ES-I3 (cell line): ENCODE data around the gene POLR2I.

ENCODE experiments used
- H3K36me3 ChIP-seq: 2 replicates; pipeline ENCODE4 v1.6.1; 2013; ENCODE audit warnings: mild to moderate bottlenecking, low read length, control low read depth, moderate library complexity; ENCODE audit not compliant: insufficient read depth
- H3K4me1 ChIP-seq: 2 replicates; pipeline ENCODE4 v1.6.1; 2013; ENCODE audit warnings: mild to moderate bottlenecking, control low read depth, low read length; ENCODE audit not compliant: insufficient read depth
- H3K9ac ChIP-seq: 2 replicates; pipeline ENCODE4 v1.6.1; 2013; ENCODE audit warnings: low read depth, mild to moderate bottlenecking, low read length, moderate library complexity
- H3K9me3 ChIP-seq: 2 replicates; pipeline ENCODE4 v1.6.1; 2013; ENCODE audit warnings: mild to moderate bottlenecking, low read length, moderate library complexity; ENCODE audit not compliant: control insufficient read depth, insufficient read depth

The POLR2I gene

DNA sequence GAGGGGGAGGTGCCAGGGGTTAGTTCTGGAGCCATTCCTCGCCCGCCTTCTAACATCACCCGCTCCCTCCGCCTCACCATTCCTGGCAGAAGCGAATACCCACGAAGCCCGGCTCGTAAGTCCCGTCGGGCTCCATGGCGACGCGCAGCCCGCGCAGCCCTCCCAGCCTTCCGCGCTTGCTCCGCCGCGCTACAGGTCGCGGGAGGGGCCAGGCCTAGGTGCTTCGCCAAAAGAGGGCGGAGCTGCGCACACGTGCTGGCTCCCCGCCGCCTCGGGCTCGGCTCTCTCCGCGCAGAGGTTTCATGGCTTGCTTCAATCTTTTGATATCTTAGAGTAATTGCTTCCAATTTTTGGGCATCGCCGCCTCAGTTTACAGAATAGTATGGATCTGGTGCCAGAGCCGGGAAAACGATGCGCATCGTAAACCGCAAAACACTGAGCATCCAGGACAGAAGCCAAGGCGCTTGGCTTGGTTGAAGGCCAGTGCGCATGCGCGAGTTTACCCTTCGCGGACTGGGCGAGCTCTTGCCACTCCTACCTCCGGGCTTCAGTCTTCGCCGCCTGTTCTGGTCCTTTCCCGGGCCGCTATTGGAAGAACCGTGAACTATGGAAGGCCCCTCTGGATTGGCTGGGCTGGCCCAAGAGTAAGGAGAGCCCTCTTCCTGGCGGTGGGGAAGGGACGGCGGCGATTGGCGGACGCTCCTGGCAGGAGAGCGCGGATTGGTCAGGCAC, at the start of gene POLR2I:
Gene POLR2I (minus strand): TSS at position 155 of the 732 bp plus-strand sequence. CDS start 19 bp downstream, at position 136.
- H3K9me3 ChIP-seq, result no peaks in the 10 kb centered on the region
- peaks cover 11% of the 10 kb centered on the region for H3K4me1 ChIP-seq
- peaks cover 6% of the 10 kb centered on the region for H3K36me3 ChIP-seq
- peak within 1 kb of the TSS; percentile 90 for H3K9ac ChIP-seq

DNA sequence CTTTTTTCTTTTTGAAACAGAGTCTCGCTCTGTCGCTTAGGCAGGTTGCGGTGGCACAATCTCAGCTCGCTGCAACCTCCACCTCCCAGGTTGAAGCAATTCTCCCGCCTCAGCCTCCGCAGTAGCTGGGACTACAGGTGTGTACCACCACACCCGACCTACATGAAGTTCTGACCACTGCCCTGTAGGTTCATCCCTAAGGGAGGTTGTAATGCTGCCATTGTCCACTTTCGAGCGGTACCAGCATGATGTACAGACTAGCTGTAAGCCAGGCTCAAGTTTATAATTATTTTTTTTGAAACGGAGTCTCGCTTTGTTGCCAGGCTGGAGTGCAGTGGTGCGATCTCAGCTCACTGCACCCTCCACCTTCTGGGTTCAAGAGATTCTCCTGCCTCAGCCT, 49.1 kb upstream of the POLR2I start:
- H3K36me3 ChIP-seq, result no peaks in the 10 kb centered on the region
- H3K9ac ChIP-seq, result no peak overlapping the region
- H3K9me3 ChIP-seq, result no peaks in the 10 kb centered on the region
- H3K4me1 ChIP-seq, result peaks cover 12% of the 10 kb centered on the region

DNA sequence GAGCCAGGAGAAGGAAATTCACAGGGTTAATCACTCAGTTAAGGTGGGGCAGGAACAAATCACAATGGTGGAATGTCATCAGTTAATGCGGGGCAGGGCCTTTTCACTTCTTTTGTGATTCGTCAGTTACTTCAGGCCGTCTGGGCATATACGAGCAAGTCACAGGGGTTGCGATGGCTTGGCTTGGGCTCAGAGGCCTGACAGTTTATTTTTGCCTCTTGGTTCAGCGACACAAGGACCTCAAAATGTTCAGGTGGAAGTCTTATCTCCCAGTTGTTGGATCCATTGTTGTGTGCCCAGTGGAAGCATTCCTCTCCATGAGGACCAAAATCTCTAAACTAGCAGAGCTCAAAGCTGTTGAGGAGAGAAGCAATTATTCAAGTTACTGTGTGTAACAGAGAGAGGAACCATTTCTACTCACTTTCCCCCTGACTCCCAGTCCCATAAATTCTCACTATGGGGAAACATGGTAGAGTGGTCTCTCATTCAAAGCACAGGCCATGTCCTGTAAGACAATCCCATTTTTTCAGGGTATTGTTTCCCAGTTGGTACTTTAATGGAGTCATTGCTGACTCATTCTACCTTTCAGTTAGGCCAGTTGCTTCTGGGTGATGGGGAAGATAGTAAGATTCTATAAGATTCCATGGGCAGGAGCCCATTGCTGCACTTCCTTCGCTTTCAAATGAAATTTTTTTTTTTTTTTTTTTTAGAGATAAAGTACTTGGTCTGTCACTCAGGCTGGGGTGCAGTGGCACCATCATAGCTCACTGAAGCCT, 46.3 kb upstream of the POLR2I start:
- no peaks in the 10 kb centered on the region for H3K9me3 ChIP-seq
- peaks cover 12% of the 10 kb centered on the region for H3K4me1 ChIP-seq
- peak overlapping the region; percentile 12; the same call in 1 of the 2 replicates for H3K9ac ChIP-seq
- H3K36me3 ChIP-seq, result no peaks in the 10 kb centered on the region

DNA sequence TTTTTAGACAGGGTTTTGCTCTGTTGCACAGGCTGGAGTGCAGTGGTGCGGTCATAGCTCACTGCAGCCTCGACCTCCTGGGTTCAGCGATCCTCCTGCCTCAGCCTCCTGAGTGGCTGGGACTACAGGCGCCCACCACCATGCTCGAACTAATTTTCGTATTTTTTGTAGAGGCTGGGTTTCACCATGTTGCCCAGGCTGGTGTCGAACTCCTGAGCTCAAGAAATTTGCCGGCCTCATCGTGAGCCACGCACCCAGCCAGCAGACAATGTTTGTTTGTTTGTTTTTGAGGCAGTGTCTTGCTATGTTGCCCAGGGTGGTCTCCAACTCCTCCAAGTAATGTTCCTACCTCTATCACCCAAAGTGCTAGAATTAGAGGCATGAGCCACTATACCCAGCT, 38.5 kb upstream of the POLR2I start:
- Histone ChIP-seq H3K9ac (no peak overlapping the region), H3K4me1 (peaks cover 3% of the 10 kb centered on the region; the same call in 1 of the 2 replicates), H3K36me3 (peaks cover 4% of the 10 kb centered on the region; the same call in 1 of the 2 replicates), H3K9me3 (no peaks in the 10 kb centered on the region)

DNA sequence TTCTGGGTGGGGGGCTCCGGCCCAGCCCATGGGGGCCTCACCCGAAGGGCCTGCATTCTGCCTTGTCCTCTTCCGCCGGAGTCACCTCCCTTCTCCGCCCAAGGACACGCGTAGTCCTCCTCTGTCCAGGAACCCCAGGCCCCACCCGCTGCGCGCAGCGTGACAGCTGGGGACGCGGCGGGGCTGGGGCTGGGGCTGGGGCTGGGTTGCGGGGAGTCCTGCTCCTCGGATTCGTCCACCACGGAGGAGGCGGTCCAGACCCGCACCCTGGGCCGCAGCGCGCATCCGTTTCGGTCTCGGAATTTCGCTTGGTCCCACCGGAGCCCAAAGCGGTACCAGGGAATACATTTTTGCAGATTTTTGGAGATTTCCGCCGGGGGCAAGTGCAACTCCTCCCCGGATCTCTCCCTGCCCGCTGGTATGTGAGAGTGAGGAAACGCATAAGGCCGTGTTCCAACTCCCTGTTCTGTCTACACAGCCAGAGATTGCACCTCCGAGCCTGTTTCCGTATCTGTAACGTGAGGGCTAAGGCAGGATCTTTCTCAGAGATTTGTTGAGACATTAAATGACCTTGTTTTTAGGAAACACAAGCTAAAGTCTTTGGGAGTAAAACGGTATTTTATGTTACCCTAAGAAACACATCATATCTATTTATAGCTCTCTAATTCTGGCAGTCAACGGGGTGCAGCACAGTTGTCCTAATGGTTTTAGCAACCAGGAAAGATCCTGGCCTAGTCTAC, 37.8 kb upstream of the POLR2I start, which contains the start of gene COX7A1:
Gene COX7A1 (minus strand): TSS at position 96 of the 740 bp plus-strand sequence. CDS start 40 bp downstream, at position 56.
- no peaks in the 10 kb centered on the region for H3K9me3 ChIP-seq
- H3K9ac ChIP-seq, result peak within 1 kb of the TSS; percentile 54
- H3K36me3 ChIP-seq, result peaks cover 4% of the 10 kb centered on the region; the same call in 1 of the 2 replicates
- H3K4me1 ChIP-seq, result peaks cover 3% of the 10 kb centered on the region; the same call in 1 of the 2 replicates

DNA sequence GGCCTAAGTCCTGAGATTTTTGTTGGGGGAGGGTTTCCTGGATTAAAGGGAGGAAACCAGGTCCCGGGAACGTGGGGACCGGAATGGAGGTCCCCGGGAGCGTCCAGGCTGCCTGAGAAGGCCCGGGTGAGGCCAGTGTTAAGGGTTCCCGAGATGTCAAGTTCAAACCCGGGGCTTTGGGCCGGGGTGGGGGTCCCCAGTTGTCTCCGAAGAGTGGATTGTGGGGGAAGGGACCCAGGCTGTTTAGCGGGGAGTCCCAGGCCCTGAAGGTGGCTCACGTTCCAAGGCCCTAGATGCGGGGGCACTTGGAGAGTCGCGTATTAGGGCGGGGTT, 37.3 kb upstream of the POLR2I start:
- Histone ChIP-seq H3K9ac (peak overlapping the region; percentile 54), H3K4me1 (peaks cover 3% of the 10 kb centered on the region; the same call in 1 of the 2 replicates), H3K36me3 (peaks cover 6% of the 10 kb centered on the region; the same call in 1 of the 2 replicates), H3K9me3 (no peaks in the 10 kb centered on the region)

DNA sequence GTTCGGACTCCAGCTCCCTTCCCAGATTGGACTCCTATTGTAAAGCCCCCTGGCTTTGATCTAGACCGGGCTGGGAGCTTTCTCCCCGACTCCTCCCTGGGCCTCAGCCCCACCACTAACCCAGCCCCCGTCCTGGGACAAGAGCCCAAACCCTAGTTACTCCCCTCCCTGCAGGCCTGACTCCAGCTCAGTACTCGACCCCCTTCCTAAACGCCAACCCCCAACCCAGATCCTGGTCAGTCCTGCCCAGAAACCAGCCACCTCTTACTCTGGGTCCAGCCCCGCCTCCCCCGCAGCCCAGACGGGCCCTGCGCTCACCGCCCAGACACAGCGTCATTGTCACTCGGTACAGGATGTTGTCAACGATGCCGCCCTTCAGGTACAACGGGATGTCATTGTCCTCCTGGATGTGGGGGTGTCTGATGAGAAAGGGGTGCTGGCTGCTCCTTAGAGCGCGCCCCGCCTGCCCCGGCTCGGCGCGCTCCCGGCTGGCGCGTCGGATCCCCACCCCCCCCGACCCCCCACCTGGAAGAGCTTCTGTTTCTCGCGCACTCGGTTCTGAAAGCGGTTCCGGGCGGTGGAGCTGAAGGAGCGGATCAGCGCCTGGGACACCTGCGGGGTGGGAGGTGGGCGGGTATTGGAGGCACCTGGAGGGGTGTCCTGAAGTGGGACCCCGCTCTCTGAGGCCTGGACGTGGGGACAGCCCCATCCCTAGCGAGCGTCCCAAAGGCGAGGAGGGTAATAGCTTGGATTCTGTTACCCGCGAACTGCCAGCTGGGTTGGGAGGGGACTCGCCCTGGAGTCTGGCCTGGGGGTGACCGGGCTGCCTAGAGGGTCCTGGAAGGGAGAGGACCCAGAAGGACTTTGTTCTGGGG, 36.7 kb upstream of the POLR2I start:
- H3K9ac ChIP-seq, result peak overlapping the region; percentile 54
- H3K36me3 ChIP-seq, result peaks cover 8% of the 10 kb centered on the region
- no peaks in the 10 kb centered on the region for H3K9me3 ChIP-seq
- H3K4me1 ChIP-seq, result peaks cover 3% of the 10 kb centered on the region; the same call in 1 of the 2 replicates

DNA sequence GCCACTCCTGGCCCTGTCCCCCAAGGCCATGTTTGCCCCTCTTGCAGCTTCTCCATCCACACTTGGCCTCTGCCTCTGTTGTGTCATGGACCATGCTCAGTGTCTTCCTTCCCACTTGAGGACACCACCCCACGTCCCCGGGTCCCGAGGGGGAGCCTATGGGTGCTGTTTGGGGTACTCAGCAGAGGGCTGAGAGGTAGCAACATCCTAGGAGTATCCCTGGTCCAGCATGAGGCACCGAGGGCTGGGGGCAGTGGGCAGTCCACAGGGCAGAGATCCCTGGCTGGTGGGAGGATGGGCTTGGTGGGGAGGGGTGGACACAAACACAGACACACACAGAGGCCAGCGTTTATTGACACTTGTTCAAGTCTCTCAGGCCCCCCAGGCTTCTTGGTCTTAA, 35.9 kb upstream of the POLR2I start:
- Histone ChIP-seq H3K9me3 (no peaks in the 10 kb centered on the region), H3K4me1 (peaks cover 3% of the 10 kb centered on the region; the same call in 1 of the 2 replicates), H3K9ac (no peak overlapping the region), H3K36me3 (peaks cover 16% of the 10 kb centered on the region)

DNA sequence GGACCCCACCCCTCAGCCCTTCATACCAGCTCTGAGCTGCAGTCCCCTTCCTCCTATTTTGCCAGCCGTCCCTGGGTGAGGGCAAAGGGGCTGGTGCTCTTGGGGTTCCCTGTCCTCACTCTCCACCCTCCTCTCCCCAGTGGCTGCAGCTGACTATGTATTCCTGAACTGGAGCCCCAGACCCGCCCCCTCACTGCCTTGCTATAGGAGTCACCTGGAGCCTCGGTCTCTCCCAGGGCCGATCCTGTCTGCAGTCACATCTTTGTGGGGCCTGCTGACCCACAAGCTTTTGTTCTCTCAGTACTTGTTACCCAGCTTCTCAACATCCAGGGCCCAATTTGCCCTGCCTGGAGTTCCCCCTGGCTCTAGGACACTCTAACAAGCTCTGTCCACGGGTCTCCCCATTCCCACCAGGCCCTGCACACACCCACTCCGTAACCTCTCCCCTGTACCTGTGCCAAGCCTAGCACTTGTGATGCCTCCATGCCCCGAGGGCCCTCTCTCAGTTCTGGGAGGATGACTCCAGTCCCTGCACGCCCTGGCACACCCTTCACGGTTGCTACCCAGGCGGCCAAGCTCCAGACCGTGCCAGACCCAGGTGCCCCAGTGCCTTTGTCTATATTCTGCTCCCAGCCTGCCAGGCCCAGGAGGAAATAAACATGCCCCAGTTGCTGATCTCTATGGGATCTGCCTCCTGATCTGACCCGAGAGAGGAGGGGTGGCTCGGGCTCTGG, 35.2 kb upstream of the POLR2I start:
- Histone ChIP-seq H3K9ac (no peak overlapping the region), H3K9me3 (no peaks in the 10 kb centered on the region), H3K36me3 (peaks cover 17% of the 10 kb centered on the region), H3K4me1 (no peaks in the 10 kb centered on the region)

DNA sequence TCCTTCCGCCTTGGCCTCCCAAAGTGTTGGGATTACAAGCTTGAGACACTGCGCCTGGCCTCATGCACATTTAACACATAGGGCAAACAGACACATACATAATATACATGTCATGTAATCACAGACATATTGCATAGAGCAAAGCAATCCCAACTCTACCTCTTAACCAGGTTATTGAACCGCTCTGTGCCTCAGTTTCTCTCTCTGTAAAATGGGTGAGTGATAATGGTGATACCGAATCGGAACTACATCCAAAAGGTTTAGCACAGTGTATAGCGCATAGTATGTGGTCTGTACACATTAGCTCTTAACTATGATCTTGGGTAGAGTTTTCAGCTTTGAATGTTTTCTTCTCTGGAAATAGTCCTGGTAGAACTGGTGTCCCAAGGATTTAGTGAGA, 29.9 kb upstream of the POLR2I start:
- H3K9ac ChIP-seq, result no peak overlapping the region
- peaks cover 26% of the 10 kb centered on the region for H3K36me3 ChIP-seq
- no peaks in the 10 kb centered on the region for H3K4me1 ChIP-seq
- no peaks in the 10 kb centered on the region for H3K9me3 ChIP-seq

DNA sequence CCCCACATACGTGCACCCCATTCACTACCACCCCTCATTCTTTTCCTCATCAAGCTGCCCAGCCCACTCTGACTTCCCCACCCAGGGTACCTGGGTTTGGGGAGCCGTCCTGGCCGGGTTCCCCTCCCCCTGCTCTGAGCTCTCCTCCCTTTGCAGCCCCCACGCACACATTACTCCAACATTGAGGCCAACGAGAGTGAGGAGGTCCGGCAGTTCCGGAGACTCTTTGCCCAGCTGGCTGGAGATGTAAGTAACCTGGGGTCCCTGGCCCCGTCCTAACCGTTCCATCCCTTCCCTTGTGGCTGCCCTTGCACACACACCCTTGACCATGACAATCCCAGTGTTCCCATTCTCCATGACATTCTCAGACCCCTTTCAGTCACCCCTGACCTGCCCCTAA, 27.8 kb upstream of the POLR2I start:
- no peaks in the 10 kb centered on the region for H3K9me3 ChIP-seq
- peaks cover 26% of the 10 kb centered on the region for H3K36me3 ChIP-seq

DNA sequence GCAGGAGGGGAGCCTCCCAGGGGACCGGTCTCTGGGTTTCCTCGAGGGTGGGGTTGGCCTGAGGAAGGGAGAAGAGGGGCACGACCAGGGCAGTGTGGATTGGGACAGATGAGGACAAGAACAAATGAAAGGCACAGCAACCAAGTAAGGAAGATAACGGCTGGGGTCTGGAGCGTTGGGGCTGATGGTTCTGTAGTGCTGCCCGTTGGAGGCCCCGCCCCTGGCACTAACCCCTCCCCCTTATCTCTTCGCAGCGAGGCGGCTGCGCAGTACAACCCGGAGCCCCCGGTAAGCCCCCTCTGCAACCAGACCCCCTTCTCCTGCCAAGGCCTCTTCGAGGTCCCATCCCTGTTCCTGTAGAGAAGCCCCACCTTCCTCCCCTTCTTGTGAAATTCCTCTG, 27.4 kb upstream of the POLR2I start:
- H3K9ac ChIP-seq, result no peak overlapping the region
- H3K36me3 ChIP-seq, result peaks cover 24% of the 10 kb centered on the region
- H3K4me1 ChIP-seq, result no peaks in the 10 kb centered on the region
- no peaks in the 10 kb centered on the region for H3K9me3 ChIP-seq

More for the DNA sequence above, 27.8 kb upstream of the POLR2I start:
- Histone ChIP-seq H3K4me1 (no peaks in the 10 kb centered on the region), H3K9ac (no peak overlapping the region)
